ENCODE results near the gene PCSK2.

Gene PCSK2

GRCh38 chr20:17407550-17407949 lies 180.7 kb downstream of the PCSK2 start:
- TF ChIP-seq CTCF (IDR thresholded peaks at IDR 0.05; ENCODE audit: low read depth, low read length) = no peak
- no peak overlapping the region for H3K4me3 ChIP-seq (ENCODE audit: low read depth, low read length)

DNA sequence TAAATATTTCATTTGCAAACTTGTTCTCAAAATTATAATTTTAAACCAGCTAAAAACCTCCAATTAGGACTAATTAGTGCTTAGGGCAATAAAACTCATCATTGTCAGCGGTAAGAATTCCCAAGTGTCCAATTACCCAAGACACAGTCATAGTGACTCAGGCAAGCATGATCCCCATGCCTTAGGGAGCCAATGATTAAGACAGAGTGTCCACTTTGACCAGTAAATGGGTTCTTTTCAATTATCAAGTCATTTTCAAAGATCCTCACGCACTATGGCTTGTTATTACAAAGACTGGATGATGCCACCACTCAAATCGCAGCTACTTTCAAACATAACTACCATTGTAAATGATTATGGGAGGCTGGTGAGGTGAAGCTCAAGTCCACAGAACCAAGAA lies 190.4 kb downstream of the PCSK2 start:
- no peak for TF ChIP-seq CTCF (IDR thresholded peaks at IDR 0.05; ENCODE audit: low read depth, low read length)
- H3K4me3 ChIP-seq (ENCODE audit: low read depth, low read length) = no peak overlapping the region

DNA sequence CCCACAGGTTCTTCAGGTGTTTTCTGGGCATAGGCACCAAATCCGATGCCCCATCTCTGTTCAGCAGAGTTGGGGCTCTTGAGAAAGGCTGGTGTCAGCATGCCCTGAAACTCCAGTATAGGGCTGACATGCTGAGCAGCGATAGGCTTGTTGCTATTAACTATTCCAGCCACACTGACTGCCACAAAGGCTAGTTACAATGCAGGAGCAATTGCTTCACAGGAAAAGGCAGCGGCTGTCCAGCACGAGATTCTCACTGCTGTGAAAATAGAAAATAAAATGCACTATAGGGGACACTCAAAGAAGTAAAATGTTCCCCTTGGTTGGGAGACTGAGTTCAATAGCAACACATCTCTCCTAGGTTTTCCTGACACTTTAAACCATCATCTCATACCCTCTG lies 191.9 kb downstream of the PCSK2 start:
- no peak for TF ChIP-seq CTCF (IDR thresholded peaks at IDR 0.05; ENCODE audit: low read depth, low read length)
- H3K4me3 ChIP-seq (ENCODE audit: low read depth, low read length) = no peak overlapping the region

DNA sequence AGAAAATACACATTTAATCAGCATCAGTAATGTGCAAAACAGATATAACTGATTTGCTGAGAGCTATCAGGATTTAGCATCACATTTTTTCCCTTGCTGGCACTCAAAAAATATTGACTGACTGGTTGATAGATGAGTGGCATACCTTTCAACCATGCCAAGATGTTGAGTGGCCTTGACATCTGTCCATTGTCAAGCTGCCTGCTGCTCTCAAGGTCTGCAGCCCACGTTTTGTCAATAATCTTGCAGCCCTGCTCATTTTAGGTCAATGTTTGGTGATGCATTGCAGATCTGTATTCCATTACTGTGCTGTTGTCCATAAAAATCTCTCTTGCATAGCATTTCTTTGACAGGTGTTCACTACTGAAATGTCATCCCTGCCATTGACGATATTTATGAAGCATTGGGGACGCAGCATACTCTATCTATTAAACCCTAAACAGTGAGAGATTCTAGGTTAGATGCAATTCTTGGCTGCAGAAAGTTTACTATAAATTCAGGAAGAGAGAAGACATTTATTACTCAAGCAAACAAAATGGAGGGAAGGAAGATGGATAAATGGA lies 192.7 kb downstream of the PCSK2 start:
- no peak overlapping the region for H3K4me3 ChIP-seq (ENCODE audit: low read depth, low read length)
- TF ChIP-seq CTCF (IDR thresholded peaks at IDR 0.05; ENCODE audit: low read depth, low read length) = no peak

DNA sequence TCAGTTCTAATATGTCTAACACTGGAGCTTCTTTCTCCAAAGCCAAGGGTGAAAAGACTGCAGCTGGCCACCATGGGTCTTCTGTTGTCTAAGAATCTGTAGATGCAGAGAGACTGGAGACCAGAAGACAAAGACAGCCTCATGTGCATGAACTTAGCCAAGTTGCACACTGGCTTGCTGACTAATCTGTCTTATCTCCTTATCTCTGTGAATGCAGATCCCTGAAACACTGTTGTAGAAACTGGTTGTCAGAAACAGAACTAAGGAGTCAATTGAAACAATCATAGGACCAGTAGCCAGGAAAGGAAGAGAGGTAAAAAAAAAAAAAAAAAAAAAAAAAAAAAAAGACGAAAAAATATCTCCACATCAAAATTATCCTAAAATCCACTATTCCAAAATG lies 194.7 kb downstream of the PCSK2 start:
- H3K4me3 ChIP-seq (ENCODE audit: low read depth, low read length) = no peak overlapping the region
- TF ChIP-seq CTCF (IDR thresholded peaks at IDR 0.05; ENCODE audit: low read depth, low read length) = no peak

DNA sequence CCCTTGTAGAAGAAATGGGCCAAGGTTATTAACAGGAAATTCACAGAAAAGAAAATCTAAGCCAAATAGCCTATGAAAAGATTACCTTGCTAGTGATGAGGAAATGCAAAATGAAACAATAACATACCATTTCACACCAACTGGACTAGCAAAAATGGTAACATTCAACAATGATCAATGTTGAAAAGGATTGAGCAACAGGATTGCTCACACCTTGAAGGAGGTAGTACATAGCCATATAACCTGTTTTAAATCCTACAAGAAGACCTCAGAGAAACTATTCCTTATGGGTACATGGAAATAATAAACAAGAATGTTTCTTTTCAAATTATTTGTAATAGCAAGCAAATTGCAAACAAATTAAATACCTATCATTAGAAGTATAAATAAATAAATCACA lies 196.9 kb downstream of the PCSK2 start:
- TF ChIP-seq CTCF (IDR thresholded peaks at IDR 0.05; ENCODE audit: low read depth, low read length) = no peak
- H3K4me3 ChIP-seq (ENCODE audit: low read depth, low read length) = no peak overlapping the region

DNA sequence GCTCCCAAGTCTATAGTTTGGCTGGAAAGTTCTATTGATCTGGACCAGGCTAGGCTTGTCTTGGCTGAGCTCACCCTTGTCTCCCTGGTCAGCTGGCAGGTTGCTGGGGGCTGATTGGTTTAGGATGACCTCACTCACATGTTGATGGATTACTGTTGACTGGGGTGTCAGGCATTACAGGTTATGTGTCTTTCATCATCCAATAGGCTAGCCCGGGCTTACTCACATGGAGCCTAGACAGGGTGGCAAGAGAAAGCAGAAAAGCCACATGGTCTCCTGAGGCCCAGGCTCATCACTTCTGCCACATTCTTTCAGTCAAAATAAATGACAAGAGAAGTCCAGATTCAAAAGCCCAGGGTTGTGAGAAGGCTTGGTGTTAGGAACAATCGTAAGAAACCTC lies 200.8 kb downstream of the PCSK2 start:
- H3K4me3 ChIP-seq (ENCODE audit: low read depth, low read length) = no peak overlapping the region
- TF ChIP-seq CTCF (IDR thresholded peaks at IDR 0.05; ENCODE audit: low read depth, low read length) = no peak
